Mesenteric fat pad (tissue), 1 donor: ENCODE measurements around the gene CFAP52. TPM values are rescaled to one million over a fixed set of nuclear protein-coding genes. Genes with fewer than 3 reads are reported as not detected.
"Not testable (repeated sequence)": the region's sequence is repeated elsewhere in the genome, so short reads cannot be mapped to it uniquely, and the experiment has no call there.

Experiments used
- DNase-seq: peaks from one replicate; pipeline ENCODE4 v3.0.0-alpha.2; 2020; ENCODE audit warnings: low spot score
- total RNA-seq: library from RNA; stranded (reverse); fragmentation: NEBNext Ultra II Directional; extraction: Animal tissue kit (Norgen Biotek cat#: 25700); gene quantifications from one replicate; pipeline ENCODE4 v1.2.1, GENCODE V29; 2021
- donor health status: DM: yes; HTN: yes; CAD: no.

CFAP52 gene
- total RNA-seq, 1 donor from 2014 or later: not detected

DNA sequence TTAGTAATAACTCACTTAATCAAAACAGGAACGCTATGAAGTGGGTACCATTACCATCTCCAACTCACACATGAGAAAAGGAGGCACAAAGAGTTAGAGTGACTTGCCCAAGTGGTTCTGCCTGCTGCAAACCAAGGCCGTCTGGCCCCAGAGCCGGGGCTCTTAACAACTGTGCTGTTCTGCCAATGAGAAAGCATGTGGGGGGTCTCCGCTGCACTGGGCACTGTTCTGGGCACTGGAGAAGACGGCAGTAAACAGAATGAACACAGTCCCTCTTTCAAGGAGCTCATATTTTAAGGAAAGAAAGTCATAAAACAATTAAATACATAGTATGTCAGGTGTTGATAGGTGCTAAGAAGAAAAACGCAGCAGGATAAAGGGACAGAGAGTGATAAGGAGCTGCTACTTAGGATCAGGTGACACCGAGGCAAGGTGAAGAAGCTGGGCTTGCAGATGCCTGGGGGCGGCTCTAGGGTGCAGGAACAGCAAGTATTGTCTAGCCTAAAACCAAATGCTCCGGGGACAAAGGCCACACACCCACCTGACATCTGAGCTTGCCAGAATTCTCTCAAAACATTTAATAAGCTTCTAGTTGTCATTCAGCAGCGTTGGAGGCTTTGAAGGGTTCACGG lies 7.4 kb upstream of the CFAP52 start:
- no peak for DNase-seq

DNA sequence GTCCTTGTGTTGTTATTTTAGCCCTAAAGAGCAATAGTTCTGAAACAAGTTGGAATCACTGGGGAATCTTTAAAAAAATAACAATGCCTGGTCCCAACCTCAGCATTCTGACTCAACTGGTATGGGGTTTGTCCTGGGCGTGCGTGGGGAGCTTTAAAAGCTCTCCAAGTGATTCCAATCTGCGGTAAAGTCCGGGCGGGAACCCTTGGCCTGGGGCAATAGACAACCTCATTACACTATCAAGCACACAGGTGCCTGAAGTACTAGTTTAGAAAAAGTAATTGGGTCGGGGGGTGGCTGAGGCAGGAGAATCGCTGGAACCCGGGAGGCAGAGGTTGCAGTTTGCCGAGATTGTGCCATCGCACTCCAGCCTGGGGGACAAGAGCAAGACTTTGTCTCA lies 5.2 kb upstream of the CFAP52 start:
- no peak for DNase-seq

DNA sequence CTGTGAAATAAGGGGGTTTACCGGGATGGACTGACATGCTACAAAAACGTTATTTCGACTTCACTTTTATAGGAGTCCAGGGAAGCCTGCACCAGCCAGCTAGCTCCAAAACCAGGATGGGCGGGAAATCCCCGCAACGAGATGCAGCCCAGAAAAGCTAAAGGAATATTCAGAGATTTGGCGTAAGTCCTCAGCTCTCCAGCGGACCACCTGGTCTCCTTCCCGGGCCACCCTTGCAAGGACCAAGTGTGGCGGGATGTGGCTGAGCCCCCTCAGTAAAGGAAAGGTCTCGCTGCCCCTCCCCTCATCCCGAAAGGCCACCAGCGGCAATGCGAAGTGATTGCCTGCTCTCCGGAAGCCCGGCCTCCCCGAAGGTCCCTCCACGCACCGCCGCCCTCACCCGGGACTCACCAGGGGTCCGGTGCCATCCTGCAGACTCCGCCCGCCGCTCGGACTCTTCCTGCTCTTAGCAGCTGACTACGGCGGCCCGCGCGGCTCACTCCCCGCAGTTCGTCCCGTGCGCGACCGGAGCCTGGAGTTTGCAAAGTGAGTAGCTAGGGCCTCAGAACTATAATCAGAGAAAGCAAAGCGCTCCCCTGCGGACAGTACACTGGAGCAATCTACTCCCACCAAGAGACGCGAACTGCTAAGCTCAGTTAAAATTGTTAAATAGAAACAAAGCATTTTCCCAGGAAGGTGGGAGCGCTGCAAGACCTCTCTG lies 901 bp upstream of the CFAP52 start, which contains the start of gene STX8:
STX8 (minus strand) TSS at position 440 of the 721 bp plus-strand sequence; CDS start at position 428, 12 bp downstream.
- peak; percentile 97 for DNase-seq

DNA sequence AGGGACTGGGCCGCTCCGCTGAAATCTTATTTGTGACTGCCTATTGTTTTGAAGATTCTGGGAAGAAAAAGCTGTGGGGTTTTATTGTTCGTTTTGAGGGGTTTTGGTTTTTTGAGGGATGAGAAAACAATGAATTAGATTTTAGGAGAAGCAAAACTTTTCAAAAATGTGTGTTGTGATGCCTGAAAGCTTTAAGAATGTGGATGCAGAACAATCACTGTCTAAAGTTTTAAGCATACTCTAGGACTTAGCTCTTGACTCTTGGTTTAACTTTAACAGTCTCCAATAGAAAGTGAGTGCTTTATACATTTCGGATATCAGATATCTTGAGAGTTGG lies 899 bp downstream of the CFAP52 start:
- DNase-seq: no peak

DNA sequence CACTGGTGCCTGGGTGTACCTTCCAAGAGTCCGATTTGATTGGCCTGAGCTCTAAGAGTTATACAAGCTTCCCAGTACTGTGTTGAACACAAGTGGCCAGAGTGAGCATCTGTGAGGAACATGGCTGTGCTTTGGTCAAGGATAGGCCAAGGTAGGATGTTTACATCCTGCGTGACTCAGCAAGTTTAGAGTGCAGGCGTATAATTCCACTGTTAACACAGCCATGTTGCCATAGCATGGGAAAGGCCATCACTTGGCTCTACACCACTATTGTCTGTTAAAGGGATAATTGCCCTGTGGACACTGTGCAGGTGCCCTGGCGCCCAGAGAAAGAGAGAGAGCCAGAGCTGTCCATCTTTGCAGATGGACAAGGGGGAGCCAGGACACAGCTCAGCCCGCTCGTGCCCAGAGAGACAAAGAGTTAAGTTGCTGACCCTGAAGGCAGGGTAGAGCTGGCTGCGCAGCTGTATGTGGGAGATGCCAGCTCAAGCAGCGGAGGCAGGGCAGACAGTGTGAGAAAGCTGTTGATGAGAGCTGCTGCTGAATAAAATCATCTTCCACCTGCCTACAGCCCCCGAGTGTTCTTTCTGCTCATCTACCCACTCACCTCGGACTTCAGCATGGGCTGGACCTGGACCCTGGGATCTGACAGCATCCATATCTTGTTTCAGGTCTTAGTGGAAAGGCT lies 11.7 kb downstream of the CFAP52 start:
- no peak for DNase-seq

DNA sequence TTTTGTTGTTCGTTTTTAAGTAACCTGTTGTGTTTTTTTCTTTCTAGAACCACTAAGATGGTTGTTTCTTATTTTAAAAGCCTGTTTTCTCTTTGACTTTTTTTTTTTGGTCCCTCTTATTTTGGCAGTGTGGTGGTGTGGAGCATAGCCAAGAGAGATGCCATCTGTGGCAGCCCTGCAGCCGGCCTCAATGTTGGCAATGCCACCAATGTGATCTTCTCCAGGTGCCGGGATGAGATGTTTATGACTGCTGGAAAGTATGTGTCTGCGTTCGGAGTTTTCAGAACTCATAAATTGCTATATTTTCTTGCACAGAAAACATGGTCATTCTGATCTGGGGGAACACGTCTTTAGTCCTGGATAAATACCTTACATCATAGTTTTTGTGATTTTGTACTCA lies 17.6 kb downstream of the CFAP52 start:
- DNase-seq: no peak

DNA sequence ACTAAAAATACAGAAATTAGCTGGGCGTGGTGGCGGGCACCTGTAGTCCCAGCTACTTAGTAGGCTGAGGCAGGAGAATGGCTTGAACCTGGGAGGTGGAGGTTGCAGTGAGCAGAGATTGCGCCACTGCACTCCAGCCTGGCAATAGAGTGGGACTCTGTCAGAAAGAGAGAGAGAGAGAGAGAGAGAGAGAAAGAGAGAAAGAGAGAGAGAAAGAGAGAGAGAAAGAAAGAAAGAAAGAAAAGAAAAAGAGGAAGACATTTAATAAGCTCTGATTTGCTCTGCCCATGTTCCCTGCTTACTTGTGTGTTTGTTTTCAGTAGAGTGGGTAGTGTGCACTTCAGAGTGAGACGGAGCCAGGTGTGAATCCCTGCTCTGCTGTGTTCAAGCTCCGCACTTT lies 21.2 kb downstream of the CFAP52 start:
- not testable (repeated sequence) for DNase-seq

DNA sequence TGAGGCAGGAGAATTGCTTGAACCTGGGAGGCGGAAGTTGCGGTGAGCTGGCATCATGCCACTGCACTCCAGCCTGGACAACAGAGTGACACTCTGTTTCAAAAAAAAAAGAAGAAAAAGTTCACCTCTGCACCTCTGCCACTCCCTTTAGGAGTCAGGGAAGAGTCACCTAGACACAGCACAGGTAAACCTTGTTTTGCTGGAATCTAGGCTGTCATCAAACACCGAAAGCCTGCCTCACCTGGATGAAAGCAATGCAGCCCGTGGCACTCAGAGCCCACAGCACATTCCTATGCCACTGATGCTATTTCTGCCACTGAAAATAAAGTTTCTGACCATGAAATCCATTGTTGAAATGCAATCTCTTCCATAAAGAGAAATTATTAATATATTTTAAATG lies 22.2 kb downstream of the CFAP52 start:
- DNase-seq: no peak

DNA sequence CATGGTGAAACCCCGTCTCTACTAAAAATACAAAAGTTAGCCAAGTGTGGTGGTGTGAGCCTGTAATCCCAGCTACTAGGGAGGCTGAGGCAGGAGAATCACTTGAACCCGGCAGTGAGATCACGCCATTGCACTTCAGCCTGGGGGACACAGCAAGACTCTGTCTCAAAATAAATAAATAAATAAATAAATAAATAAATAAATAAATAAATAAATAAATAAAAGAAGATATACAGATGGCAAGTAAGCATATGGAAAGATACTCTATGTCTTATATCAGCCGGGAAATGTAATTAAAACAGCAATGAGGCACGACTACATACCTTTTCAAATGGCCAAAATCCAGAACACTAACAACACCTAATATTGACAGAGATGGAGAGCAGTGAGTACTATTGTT lies 28.1 kb downstream of the CFAP52 start:
- DNase-seq: not testable (repeated sequence)

DNA sequence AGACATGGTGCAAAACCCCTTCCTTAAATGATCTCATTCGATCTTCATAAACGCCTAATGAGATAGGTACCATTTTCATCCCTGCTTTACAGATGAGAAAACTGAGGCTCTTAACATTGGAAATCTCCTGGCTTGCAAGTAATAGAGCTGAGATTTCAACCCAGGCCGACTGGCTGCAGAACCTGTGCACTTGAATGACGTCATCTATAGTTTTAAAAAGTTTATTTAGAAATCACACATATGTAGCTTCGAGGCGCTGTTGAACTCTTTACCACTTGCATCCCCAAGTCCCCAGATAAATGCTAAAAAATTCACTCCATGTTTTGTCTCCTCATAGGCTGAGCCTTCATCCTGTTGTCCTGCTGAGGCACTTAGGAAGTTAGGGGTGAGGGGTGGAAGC lies 30.0 kb downstream of the CFAP52 start:
- no peak for DNase-seq

DNA sequence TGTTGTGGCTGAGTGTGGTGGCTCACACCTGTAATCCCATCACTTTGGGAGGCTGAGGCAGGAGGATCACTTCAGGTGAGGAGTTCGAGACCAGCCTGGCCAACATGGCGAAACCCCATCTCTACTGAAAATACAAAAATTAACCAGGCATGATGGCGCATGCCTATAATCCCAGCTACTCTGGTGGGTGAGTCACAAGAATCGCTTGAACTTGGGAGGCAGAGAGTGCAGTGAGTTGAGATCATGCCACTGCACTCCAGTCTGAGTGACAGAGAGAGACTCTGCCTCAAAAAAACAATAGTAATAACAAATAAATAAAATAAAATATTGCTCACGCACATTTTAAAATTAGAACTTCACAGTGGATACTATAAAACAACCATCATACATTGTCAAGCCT lies 30.6 kb downstream of the CFAP52 start:
- not testable (repeated sequence) for DNase-seq

DNA sequence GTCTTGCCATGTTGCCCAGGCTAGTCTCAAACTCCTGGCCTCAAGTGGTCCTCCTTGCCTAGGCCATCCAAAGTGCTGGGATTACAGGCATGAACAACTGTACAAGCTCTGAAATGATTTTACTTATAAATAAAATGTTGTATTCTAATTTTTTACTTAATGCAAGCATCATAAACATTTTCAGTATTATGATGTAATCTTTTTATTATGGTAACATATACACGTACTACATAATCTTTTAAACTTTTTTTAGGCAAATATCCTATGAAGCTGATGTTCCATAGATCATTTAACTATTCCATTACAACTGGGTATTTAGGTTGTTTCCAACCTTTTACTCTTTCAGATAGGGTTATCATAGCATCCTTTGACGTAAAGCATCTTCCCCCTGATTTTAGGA lies 35.1 kb downstream of the CFAP52 start:
- DNase-seq: no peak

DNA sequence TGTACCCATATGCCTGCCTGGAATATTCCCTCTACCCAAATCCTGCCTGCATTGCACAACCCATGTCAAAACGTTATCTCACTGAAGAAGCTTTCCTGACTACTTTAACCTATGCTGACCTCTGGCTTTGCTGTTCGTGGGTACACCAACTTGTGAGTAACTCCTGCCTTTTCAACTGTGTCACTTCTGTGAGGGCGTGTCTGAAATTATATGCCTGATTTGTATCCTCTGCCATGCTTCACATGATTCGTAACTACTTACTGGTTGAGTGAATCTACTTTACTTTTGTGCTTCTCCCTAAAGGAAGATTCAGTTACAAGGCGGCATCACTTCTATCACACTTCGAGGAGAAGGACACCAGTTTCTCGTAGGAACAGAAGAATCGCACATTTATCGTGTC lies 35.6 kb downstream of the CFAP52 start:
- DNase-seq: no peak

DNA sequence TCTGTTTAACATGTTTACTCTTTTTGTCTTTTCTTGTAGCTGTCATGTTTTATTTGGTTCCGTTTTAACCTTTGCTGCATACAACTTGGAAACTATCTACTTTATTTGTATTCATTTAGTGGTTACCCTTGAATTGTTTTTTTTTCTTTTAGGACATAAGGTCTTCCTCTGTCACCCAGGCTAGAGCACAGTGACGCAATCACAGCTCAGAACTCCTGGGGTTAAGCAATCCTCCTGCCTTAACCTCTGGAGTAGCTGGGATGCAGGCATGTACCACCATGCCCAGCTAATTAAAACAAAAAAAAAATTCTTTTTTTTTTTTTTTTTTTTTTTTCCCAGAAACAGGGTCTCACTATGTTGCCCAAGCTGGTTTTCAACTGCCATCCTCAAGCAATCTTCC lies 39.0 kb downstream of the CFAP52 start:
- DNase-seq: no peak

DNA sequence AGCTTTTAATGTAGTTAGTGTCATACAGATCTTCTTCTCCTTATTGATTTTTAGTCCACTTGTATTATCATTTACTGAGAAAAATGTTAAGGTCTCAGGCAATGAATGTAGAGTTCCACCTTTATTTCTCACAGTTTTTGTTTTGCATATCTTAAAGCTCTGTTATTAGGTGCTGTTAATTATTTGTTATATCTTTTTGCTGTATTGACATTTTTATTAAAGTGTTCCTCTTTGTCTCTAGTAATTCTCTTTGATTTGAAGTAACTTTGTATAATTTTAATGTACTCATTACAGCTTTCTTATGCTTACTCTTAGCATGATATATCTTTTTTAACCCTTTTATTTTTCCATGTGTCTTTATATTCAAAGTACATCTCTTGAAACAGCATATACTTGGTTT lies 46.5 kb downstream of the CFAP52 start:
- DNase-seq: no peak

DNA sequence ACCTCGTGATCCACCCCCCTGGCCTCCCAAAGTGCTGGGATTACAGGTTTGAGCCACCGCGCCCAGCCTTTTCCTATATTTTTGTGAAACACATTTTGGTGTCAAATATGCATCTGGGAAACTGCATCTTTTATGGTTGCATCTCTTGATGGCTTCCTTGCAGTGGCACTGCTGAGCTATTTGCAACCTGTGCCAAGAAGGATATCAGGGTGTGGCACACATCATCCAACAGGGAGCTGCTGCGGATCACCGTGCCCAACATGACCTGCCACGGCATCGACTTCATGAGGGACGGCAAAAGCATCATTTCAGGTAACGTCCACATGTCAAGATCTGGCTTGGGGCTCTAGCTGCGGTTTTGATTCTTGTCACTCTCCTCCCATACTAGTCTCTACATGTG lies 52.1 kb downstream of the CFAP52 start:
- no peak for DNase-seq

DNA sequence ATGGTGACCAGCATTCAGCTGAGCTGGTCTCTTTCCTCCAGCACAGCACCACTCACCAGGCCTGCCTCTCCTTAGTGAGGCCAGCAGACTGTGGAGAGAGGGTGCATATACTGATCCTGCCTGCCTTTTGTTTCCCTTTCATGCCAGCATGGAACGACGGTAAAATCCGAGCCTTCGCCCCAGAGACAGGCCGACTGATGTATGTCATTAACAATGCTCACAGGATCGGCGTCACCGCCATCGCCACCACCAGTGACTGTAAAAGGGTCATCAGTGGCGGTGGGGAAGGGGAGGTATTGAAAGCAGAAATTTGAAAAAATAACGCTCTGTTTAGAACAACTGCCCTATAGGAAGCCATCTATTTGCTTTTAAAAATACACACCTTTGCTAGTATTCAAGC lies 56.3 kb downstream of the CFAP52 start:
- DNase-seq: no peak

DNA sequence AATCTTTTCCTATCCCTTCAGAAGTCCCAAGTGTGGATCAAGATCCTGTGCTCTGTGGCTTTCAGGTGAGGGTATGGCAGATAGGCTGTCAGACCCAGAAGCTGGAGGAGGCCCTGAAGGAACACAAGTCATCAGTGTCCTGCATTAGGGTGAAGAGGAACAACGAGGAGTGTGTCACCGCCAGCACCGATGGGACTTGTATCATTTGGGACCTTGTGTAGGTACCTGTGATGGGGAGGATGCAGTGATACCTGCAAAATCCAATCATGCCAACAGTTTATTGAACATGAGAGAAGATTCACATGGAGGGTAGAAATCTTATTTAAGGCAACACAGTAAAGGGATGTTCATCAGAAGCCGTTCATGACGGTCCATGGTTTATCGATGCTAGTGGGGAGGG lies 58.9 kb downstream of the CFAP52 start:
- no peak for DNase-seq

DNA sequence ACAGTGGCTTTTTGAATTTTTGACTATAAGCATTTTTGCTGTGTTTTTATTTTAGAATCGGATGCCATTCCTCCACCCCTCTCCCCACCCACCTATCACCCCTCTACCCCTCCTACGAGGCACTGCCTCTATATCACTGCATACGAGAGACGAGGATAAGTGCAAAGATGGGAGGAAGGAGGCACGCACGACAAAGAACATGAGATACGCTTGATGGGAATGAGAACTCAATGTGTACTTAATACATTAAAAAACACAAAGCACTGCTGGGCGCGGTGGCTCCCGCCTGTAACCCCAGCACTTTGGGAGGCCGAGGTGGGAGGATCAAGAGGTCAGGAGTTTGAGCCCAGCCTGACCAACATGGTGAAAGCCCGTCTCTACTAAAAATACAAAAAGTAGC lies 60.1 kb downstream of the CFAP52 start:
- DNase-seq: no peak

DNA sequence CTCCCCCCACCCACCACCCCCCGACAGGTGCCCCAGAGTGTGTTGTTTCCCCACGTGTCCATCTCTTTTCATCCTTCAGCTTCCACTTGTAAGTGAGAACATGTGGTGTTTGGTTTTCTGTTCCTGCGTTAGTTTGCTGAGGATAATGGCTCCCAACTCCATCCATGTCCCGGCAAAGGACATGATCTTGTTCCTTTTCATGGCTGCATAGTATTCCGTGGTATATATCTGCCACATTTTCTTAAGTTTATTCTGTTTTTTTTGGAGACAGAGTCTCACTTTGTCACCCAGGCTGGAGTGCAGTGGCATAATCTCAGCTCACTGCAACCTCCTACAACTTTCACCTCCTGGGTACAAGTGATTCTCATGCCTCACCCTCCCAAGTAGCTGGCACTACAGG lies 63.9 kb downstream of the CFAP52 start:
- not testable (repeated sequence) for DNase-seq

DNA sequence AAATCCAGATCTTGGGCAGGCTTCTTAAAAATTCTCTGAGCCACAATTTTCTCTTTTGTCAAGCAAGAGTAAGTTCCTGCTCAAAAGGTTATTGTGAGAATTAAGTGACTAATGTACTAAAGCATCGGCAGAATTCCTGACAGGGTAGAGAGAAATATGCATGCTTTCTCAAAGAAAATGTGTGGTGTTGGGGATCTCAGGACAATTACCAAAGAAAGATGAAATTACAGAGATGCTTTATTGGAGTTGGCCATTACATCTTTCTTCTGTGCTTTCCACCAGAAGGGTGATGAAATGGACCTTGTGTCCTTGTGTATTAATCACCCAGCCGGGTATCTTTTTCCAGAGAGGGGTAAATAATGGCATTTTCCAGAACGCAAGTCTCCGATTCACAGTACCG lies 67.2 kb downstream of the CFAP52 start:
- no peak for DNase-seq

DNA sequence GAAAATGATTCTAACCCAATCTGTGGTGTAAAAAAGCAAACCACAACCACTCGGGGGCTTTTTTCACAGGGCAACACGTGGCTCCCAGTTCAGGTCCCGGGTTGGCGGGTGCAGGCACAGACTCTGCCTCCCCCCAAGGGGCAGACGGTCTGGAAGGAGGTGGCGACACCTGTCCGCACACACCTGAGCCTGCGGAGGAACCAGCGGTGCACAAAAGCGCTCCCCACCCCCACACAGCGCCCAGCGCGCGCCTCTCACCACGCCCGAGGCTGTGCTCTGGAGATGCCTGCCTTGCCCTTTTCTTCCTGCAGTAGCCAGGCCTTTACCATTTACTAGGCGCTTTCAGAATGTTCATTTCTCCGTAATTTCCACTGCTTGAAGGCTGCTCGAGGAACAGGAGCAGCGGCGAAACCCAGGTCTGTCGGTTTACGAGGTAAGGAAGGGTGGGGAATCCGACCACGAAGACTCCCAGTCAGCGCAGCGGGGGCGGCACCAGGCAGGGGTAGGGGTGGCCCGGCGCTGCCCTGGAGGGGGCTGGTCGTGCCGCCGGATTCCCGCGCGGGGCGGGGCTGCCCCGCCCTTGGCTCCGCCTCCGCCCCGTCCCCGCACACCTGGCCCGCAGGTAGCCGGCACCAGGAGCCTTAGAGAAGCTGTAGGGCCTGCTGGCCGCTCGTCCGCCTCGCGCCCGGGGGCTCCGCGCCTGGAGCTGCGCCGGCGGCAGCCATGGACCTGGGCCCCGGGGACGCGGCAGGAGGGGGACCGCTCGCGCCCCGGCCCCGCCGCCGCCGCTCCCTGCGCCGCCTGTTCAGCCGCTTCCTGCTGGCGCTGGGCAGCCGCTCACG lies 68.7 kb downstream of the CFAP52 start, which contains the start of gene USP43:
USP43 (plus strand) TSS at position 608 of the 842 bp plus-strand sequence; CDS start at position 724, 116 bp downstream.
- DNase-seq: no peak
